Left renal pelvis (tissue), 4 donors: Measurements from ENCODE around the gene LAMTOR2. TPM values are rescaled to one million over a fixed set of nuclear protein-coding genes. Genes with fewer than 3 reads are reported as not detected.

Source experiments
- DNase-seq, 4 donors: peaks; one replicate each; pipeline ENCODE4 v3.0.0-alpha.2; 2013; ENCODE audit warnings: low read depth in 4 of 4, low spot score in 3 of 4
- polyA plus RNA-seq, 4 donors: library from polyadenylated mRNA; unstranded; fragments of 120-200 nt; gene quantifications; one replicate each; pipeline ENCODE4 v1.2.1, GENCODE V29; 2013; ENCODE audit not compliant: insufficient read length in 4 of 4

LAMTOR2 gene
- polyA plus RNA-seq, 4 donors = 35.2 to 69.7 (median 51.8) TPM

DNA sequence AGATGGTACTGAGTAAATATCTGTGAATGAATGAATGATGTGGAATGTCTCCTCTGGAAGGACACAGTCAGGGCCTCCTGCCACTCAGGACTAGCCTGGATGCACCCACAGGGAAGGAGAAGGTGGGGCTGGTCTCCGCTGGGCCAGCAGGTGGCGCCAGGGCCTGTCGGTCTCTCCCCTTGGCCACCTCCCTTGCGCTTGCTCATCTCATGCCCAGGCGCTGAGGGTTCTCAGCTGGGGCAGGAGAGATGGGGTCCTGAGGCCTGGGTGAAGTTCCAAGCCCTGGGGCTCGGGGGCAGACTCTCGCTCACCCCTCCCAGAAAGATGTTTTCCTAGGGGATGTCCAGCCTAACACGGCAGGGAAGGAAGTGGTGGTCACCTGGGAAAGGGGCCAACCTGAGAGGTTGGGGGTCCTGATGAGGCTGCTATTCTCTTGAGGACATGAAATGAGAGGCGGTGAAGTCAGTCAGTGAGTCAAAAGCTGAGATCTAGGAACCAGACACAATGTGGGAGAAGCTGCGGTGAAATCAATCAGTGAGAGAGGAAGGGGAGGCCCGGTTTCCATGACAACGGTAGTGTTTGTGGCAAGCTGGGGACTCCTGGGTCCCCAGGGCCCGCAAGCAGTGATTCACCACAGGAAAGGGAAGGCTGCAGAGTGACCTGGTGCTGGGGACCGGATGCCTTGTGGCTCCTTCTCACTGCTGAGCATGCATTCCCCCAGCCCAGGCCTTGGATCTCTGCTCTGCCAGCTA is 42.2 kb downstream of the LAMTOR2 start:
- no peak for DNase-seq

DNA sequence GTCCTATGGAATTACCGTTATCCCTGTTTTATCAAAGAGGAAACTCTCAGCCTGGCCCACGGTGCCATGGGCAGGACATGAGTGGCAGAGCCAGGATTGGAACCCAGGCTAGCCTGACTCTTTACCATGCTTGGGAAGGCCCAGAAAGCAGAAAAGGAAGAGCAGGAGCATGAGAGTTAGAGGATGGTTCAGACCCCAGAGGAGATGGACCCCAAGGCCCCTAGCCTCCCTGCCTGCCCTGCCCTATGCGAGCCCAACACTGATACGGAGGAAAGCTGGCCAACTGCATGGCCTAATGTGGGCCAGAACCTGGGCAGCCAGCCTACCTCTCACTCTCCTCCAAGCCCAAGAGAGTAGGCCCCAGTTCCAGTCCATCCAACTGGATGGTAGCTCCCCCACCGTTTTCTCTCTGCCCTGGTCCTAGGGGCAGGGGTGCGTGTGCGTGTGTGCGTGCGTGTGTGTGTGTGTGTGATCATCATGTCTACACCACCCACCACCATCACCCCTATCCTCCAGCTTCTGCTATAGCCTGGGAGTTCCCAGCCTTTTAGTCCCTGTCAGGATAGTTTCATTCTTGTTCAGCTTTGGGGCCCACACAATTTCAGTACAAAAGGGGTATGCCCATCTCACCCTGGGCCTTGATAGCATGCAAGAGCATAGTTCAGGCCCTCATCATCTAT is 43.1 kb downstream of the LAMTOR2 start:
- no peak for DNase-seq

DNA sequence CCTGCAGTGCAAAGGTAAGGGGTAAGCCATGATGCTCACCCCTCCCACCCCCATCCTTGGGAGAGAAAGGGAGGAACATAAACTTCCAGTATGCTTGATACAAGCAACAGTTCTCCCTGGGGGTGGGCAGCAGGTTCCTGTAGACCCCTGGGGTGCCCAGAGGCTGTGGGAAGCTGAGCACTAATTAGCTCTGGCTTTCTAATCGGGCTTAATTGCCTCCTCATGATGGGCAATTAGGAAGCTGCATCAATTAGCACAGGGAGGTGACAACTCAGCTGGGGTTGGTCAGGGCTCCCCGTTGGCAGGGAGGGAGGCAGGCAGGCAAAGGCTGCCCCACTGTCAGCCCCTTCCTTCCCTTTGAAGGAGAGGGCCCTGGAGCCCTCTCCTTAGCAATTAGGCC is 44.2 kb downstream of the LAMTOR2 start:
- DNase-seq = no peak

DNA sequence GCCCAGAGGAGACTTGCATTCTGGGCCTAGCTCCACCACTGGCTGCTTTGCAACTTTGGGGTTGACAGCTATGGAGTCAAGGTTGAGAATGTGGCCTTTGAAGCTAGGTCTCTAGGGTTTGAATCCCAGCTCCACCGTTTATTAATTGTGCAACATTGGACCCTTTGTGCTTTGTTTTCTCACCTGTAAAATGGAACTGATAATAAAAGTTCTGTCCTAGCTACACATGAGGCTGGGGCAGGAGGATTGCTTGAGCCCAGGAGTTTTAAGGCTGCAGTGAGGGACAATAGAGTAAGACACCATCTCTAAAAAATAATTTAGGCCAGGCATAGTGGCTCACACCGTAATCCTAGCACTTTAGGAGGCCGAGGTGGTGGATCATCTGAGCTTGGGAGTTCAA is 44.7 kb downstream of the LAMTOR2 start:
- no peak for DNase-seq

DNA sequence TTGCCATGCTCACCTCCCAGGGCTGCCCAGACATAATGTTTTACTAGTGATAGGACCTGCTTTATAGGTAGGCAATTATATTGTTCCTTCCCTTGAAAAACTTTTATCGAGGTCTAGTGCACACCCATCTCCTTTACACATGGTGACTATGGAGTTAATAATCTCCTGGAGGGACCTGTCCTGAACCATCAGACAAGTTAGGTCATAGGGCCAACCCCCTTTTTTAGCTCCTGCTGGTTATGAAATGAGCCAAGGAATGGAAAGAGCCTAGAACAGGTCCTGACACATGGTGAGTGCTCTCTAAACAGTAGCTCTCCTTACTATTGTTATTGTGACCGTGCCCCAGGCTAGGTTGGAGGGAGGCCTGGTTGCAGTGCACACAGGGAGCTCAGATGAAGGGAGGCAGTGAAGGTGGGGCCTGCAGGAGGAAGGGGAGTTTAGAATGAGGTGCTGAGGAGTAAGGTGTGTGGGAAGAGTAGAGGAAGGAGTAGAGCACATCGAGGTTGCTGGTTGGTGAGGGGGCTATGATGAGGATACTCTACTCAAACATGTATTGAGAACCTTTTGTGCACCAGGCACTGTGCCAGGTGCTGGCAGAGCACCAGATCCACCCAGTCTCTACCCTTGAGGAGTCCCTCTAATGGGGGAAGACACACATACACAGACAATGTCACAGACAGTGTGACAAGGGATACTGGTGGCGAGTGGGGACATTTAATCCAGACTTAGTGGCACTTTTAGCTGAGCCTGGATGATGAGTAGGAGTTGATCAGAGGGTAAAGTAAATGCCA is 45.8 kb downstream of the LAMTOR2 start:
- no peak for DNase-seq

DNA sequence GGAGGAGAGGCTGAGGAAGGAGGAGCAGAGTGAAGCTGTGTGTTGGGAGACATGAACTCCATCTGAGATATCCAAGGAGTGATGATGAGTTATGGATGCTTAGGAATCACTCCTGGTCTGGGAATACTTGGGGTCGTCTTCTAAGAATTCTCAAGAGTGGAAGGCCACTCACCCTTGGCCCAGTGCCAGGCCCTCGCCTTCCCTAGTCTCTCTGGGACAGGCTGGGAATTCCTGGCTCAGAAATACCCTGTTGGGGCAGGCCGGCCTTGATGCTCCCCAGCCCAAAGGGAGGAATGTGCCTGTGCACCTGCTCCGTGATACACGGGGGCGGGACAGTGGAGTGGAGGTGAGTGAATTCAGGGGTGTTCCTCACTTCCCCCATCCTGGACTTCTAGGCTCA is 47.3 kb downstream of the LAMTOR2 start:
- DNase-seq = no peak

DNA sequence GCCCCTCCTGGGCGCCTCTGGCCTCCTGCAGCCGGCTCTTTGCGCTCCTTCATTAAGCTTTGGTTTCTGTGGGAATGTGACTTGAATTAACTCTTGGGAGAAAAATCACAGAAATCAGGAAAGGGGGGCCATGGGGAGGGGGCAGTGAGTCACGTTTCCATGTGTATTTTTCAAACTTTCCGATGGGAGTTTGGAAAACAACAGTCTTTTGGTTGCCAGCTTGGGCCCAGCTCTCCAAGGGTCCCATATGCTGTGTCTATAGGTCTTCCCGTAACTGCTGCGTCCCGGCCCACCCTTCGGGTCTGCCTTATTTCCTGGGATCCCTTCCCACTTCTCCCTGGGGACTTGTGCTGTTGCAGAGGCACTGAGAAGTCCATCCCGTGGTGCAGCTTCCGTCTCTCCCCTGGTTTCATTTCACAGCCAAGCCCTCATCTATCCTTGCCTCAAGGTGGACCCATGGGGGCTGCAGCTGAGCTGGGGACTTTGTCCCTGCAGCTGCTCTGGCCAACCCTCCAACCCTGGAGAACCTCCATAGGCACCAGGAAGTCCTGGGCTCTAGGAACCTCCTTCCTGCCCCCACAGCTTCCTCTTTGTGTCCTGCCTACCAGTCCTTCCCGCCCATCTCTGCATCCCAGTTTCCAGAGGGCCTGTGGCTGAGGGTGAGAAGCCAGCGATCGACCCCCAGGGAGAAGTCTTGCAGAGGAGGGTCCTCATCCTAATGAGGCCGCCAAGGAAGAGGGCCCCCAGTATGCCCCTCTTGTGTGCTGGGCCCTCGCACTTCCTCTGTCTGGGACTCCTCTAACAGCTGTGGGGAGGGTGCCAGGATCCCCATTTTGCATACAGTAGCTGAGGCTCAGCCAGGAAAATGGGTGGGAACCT is 48.3 kb downstream of the LAMTOR2 start:
- no peak for DNase-seq

DNA sequence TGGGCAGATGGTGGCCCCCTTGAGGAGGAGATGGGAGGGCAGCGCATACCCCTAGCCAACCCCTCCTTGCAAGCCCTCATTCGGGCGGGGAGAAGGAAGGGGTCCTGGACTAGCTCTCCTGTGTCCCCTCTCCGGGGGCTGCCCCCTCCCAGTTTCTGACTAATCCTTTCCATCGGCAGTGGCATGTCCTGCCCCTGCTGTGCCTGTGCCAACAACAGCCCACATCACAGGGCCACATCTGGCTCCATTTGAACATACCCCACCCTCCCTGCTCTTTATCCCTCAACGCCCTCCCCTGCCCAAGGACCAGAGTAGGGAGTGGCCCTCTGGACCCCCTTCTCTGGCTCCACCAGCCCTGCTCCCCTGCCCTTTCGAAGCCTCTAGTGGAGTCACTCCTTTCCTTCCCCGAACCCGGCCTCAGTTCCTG is 49.0 kb downstream of the LAMTOR2 start:
- no peak for DNase-seq

DNA sequence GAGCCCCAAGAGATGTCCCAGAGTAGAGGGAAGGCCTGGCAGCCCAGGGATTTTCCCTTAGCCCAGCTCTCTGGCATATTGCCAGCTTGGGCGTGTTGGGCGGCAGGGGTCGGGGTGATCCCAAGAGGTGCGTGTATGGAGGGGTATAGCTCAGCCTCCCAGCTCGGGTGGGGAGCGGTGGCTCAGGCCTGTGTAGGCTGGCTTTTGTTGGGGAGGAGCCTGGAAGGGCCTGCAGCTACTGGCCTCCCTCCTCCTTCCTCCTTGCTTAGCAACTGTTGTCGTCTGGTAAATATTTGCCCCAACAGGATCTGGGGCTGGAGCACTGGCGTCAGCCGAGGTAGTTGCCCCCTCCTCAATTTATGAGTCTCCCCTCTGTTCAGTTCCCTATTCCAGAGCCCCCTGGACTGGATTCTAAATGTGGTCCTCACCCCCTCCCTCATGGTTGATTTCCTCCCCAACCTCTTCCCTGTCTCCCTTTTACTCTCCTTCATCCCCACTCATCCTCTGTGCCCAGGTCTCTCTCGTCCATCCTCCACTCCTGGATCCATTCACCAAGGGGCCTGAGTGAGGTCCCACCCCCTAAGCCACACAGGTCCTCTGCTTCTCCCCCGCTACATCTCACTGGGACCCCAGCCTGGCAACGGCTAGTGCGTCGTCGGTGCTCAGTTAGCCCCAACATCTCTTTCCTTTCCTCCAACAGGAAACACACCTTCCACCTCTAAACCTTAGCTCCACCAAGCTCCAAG is 49.7 kb downstream of the LAMTOR2 start:
- no peak for DNase-seq

DNA sequence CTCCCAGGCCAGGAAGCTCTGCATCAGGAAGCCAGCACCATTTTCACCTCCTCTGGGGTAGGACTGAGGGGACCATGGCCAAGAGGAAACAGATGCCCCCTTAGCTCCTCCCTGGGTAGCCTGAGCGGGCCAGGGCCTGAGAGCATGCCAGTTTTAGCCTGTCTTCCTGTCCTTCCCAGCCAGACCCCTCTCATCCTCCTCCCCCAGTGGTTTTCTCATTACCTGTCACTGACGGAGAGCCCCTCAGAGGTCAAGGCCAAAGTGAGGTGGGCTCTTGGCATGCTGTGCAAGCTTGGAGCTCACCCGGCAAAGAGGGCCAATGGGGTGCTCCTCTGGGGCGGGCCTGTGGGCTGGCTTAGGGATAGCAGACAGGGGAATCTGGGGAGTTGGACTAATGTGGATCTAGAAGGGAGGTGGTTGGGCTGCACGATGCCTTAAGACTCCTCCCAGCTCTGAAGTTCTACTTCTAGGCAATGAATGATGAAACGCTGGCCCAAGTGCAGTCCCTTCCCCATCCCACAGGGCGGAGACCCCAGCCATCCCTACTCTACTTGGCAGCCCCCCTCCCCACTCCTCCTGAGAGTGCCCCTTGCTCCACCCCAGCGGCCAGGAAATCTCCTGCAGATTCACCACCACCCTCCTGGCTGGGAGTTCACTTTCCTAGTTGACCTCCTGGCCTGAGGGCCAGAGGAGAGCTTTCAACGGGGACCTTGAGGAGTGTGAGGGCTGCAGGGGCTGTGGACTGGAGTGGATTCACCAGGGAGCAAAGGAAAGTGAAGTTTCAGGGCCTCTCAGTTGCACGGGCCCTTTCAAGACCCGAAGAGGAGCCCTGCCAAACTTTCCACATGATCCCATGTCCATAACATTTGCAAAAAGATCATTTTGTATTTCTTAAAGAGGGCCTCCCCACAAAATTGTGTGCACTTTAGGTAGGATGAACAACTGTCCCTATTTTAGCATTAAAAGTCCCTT is 50.6 kb downstream of the LAMTOR2 start:
- DNase-seq = no peak

DNA sequence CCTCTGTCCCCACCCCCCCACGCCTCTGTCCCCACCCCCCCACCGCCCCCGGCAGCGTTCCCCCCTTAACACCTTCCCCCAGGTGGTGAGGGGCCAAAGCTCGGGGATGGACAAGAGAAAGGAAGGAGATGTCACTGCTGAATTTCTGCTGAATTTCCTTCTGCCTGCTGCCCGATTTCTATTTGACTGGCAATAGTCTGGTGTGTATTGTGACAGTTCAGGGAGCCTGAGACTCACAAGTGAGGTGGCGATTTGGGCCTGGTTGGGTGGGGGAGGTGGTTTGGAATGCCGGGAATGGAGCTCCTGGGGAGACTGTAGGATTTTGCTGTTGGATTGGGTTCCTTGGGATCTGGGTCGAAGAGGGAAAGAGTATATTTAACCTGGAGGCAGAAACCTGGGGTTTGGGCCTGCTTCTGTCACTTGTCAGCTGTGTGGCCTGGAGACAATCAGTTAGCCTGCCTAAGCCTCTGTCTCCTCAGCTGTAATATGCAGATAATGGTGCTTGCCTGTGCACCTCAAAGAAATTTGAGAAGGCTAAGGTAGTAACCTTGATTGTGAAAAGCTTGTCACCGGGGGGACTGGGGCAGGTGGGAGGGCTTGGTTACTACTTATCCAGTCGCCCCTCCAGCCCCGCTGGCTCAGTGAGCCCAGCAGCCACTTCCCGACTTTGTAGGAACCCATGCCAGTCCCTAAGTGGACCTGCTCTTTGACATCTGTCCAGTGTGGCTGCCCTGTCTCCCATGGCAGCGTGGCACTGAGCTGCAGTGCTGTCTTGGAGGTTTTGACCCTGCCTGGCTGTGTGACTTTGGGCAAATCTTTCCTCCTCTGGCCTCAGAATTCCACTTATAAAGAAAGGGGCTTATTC is 52.3 kb downstream of the LAMTOR2 start:
- no peak for DNase-seq

DNA sequence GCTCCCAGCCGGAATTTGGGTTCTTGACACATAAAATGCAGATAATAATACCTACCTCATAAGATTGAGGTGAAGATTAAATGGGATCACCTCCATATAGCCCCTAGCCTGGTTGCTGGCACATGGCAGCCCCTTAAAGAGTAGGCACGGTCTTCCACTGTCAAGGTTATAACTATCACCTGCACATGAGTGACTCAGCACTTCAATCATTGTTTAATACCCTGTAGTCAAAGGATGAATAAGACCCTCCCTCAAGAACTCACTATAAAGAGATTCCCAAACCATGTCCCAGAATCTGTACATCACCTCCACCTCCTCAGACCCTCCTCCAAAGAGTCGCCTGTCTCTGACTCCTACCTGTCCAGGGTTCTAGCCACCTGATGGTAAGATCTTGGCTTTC is 53.5 kb downstream of the LAMTOR2 start:
- no peak for DNase-seq

Other genes with a start within 250 kb of the LAMTOR2 start
- gene GON4L, start 197.6 kb upstream of the LAMTOR2 start, polyA plus RNA-seq = 10 to 100 TPM; 42.3 to 58.1 (median 47.3) TPM
- gene SYT11, start 195.2 kb upstream of the LAMTOR2 start, polyA plus RNA-seq = 10 to 100 TPM; 14.3 to 24.3 (median 19.0) TPM
- 10 to 100 TPM; 28.8 to 52.5 (median 47.8) TPM for gene RIT1, start 143.4 kb upstream of the LAMTOR2 start, polyA plus RNA-seq
- 10 to 100 TPM; 36.0 to 80.9 (median 53.2) TPM for gene KHDC4, start 120.4 kb upstream of the LAMTOR2 start, polyA plus RNA-seq
- under 1 TPM in 2 of 4 donors, not detected in 2; 0.13 to 0.14 TPM for gene RXFP4, start 113.1 kb upstream of the LAMTOR2 start, polyA plus RNA-seq
- 10 to 100 TPM; 77.1 to 88.9 (median 82.7) TPM for gene ARHGEF2, start 76.2 kb upstream of the LAMTOR2 start, polyA plus RNA-seq
- 100 to 1,000 TPM; 353 to 473 (median 417) TPM for gene SSR2, start 33.8 kb upstream of the LAMTOR2 start, polyA plus RNA-seq
- 10 to 100 TPM; 38.3 to 61.2 (median 51.5) TPM for gene UBQLN4, start 984 bp upstream of the LAMTOR2 start, polyA plus RNA-seq
- 10 to 100 TPM in 3 of 4 donors, 1 to 10 TPM in 1; 1.7 to 66.2 (median 52.7) TPM for gene RAB25, start 6.4 kb downstream of the LAMTOR2 start, polyA plus RNA-seq
- gene MEX3A, start 27.7 kb downstream of the LAMTOR2 start, polyA plus RNA-seq = 10 to 100 TPM; 40.9 to 46.9 (median 45.0) TPM
- 100 to 1,000 TPM in 2 of 4 donors, 10 to 100 TPM in 2; 94.5 to 161 (median 104) TPM for gene LMNA, start 59.9 kb downstream of the LAMTOR2 start, polyA plus RNA-seq
- 10 to 100 TPM in 3 of 4 donors, 1 to 10 TPM in 1; 2.5 to 26.8 (median 22.4) TPM for gene SEMA4A, start 98.8 kb downstream of the LAMTOR2 start, polyA plus RNA-seq
- gene SLC25A44, start 139.3 kb downstream of the LAMTOR2 start, polyA plus RNA-seq = 10 to 100 TPM; 16.6 to 30.5 (median 27.7) TPM
- 100 to 1,000 TPM in 1 of 4 donors, 10 to 100 TPM in 3; 48.8 to 110 (median 80.0) TPM for gene PMF1, start 158.2 kb downstream of the LAMTOR2 start, polyA plus RNA-seq
- 1 to 10 TPM; 1.3 to 7.4 (median 1.9) TPM for gene BGLAP, start 187.4 kb downstream of the LAMTOR2 start, polyA plus RNA-seq
- 1 to 10 TPM; 2.4 to 6.8 (median 4.0) TPM for gene PAQR6, start 193.3 kb downstream of the LAMTOR2 start, polyA plus RNA-seq
- gene SMG5, start 228.0 kb downstream of the LAMTOR2 start, polyA plus RNA-seq = 10 to 100 TPM; 34.1 to 70.1 (median 56.0) TPM
- 1 to 10 TPM; 4.1 to 9.2 (median 6.1) TPM for gene TMEM79, start 229.5 kb downstream of the LAMTOR2 start, polyA plus RNA-seq
- 10 to 100 TPM; 53.7 to 66.3 (median 63.0) TPM for gene GLMP, start 240.9 kb downstream of the LAMTOR2 start, polyA plus RNA-seq
- gene VHLL, start 244.5 kb downstream of the LAMTOR2 start, polyA plus RNA-seq = not detected